ENCODE results near the gene RTTN.
"Not testable (repeated sequence)": the region's sequence is repeated elsewhere in the genome, so short reads cannot be mapped to it uniquely, and the experiment has no call there.

RTTN gene

DNA sequence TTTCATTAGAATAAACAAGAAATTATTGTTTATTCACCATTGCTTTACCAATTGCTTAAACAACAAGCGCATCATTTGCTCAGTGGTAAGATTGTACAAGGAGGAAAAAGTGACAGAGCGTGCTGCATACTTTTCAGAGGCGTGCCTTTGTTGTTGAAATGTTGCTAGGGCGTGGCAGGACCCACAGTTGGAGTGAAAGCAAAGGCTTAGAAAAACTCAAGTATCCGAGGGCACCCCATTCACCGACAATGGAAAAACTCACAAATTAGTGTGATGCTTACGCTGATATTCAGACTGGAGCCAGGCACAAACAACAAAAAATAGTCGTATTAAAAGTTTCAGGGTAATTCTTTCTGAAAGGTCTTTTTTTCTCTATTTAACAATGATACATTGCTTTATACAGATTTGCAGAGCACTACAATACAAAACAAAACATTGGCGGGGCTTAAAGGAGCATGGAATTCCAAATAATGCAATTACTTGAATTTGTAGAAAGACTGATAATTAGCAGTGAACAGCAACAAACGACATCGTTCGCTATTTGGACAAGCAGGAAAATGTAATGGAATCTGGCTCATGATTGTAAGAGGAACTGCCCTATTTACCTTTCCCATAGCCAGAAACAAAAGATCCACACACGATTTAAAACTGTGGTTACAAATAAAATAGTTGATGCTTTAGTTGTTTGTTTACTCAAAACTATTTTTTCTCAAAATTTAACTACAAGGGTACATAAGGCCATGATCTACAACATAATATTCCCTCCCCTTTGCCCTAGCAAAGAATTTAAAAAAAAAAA is 37.8 kb upstream of the RTTN start:
- TF ChIP-seq, protein P1, sequence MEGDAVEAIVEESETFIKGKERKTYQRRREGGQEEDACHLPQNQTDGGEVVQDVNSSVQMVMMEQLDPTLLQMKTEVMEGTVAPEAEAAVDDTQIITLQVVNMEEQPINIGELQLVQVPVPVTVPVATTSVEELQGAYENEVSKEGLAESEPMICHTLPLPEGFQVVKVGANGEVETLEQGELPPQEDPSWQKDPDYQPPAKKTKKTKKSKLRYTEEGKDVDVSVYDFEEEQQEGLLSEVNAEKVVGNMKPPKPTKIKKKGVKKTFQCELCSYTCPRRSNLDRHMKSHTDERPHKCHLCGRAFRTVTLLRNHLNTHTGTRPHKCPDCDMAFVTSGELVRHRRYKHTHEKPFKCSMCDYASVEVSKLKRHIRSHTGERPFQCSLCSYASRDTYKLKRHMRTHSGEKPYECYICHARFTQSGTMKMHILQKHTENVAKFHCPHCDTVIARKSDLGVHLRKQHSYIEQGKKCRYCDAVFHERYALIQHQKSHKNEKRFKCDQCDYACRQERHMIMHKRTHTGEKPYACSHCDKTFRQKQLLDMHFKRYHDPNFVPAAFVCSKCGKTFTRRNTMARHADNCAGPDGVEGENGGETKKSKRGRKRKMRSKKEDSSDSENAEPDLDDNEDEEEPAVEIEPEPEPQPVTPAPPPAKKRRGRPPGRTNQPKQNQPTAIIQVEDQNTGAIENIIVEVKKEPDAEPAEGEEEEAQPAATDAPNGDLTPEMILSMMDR (IDR thresholded peaks at IDR 0.05; ENCODE audit: low read length, missing control alignments), result no peak
- H3K4me3 ChIP-seq (replicated peaks; ENCODE audit: low read depth, low read length), result no peak overlapping the region
- no peak for DNase-seq (ENCODE audit: low read depth)

DNA sequence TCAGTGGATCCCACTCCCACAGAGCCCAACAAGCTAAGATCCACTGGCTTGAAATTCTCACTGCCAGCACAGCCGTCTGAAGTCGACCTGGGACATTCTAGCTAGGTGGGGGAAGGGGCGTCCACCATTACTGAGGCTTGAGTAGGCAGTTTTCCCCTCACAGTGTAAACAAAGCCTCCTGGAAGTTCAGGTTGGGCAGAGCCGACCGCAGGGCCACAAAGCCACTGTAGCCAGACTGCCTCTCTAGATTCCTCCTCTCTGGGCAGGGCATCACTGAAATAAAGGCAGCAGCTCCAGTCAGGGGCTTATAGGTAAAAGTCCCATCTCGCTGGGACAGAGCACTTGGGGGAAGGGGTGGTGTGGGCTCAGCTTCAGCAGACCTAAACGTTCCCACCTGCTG is 31.4 kb upstream of the RTTN start:
- H3K4me3 ChIP-seq (replicated peaks; ENCODE audit: low read depth, low read length); DNase-seq (ENCODE audit: low read depth): not testable (repeated sequence)

GRCh38 chr18:70235478-70235877 is 30.0 kb upstream of the RTTN start:
- TF ChIP-seq, protein P1 (IDR thresholded peaks at IDR 0.05; ENCODE audit: low read length, missing control alignments), result no peak
- H3K4me3 ChIP-seq (replicated peaks; ENCODE audit: low read depth, low read length), result no peak overlapping the region

DNA sequence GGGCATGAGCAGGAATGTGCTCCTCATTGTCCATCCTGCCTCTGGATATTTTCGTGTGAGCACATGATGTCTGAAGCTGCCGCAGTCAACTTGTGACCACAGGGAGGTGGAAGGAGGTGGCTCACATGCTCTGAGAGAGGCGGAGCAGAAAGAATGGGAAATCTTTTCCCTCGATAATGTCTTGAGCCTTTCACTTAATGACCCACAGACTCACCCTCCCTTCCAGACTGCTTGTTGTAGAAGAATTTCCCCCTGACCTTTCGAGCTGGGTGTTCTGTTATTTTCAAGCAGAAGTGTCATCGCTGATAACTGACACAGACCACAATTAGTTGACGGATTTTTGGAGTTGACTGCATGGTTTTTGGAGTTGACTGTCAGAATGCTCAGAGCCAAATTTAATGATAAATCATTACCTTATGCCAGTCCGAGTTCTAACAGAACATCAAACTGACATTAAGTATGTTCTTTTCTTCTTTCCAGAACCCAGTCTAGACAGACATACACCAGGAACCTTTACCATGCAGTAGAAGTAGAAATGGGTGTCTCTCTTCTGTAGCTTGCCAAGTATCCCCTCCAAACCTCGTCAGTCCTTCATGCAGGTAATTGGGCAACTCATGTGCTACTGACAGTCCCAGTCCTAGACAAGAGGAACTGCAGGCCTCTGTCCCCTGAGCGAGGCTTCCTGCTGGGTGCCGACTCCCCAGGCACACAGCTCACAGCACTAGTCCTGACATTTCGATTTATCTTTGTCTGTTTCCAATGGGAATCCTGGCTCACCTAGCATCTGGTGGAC is 29.4 kb upstream of the RTTN start:
- H3K4me3 ChIP-seq (replicated peaks; ENCODE audit: low read depth, low read length), result no peak overlapping the region
- no peak for DNase-seq (ENCODE audit: low read depth)
- TF ChIP-seq, protein P1 (IDR thresholded peaks at IDR 0.05; ENCODE audit: low read length, missing control alignments), result no peak

More at GRCh38 chr18:70235478-70235877, 30.0 kb upstream of the RTTN start:
- DNase-seq (ENCODE audit: low read depth), result no peak

DNA sequence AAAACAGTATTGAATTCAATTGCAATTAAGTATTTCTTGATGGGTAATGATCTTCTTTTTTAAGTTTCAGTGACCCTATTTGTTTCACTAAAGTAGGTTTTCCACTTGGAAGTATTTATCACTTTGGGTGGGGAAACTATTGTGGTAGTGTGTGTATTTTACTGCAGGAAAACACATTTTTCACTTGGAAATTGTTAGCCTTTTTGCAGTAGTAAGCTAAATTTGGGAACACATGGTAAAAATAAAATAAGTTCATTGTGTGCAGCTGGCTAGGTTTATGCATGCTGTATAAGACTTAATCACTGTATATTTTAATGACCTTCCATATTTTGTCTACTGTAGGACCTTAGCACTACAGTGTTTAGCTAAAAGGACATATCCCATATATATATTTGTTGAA is 28.5 kb upstream of the RTTN start:
- no peak overlapping the region for H3K4me3 ChIP-seq (replicated peaks; ENCODE audit: low read depth, low read length)
- DNase-seq (ENCODE audit: low read depth), result no peak
- TF ChIP-seq, protein P1 (IDR thresholded peaks at IDR 0.05; ENCODE audit: low read length, missing control alignments), result no peak

DNA sequence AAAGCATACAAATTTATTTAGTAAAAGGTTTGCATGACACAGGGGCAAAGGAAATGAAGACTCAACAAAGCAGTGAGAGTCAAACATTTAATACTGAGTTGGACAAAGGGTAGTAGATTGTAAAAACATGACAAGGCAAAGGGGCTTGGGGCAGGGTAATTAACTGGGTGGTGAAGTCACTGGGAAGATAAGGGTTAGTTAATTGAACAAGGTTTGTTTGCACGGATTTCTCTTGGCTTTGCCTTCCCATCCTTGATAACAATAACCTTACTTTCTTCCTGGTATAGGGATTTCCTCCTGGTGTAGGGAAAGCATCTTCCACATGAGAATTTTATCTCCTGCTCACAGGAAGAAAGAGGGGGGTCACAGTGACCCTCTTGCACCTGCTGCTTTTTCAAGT is 26.8 kb upstream of the RTTN start:
- DNase-seq (ENCODE audit: low read depth), result no peak
- TF ChIP-seq, protein P1 (IDR thresholded peaks at IDR 0.05; ENCODE audit: low read length, missing control alignments), result no peak
- no peak overlapping the region for H3K4me3 ChIP-seq (replicated peaks; ENCODE audit: low read depth, low read length)

DNA sequence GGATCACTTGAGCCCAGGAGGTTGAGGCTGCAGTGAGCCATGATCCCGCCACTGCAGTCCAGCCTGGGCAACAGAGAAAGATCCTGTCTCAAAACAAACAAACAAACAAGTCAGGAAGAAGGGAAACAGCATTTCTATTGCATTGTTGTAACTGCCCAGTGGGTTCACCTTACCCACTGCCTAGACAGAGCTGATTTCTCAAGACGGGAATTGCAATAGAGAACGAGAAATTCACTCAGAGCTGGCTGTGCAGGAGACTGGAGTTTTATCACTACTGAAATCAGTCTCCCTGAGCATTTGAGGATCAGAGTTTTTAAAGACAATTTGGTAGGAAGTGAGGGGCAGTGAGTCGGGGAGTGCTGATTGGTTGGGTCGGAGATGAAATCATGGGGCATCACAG is 24.2 kb upstream of the RTTN start:
- TF ChIP-seq, protein P1 (IDR thresholded peaks at IDR 0.05; ENCODE audit: low read length, missing control alignments), result no peak
- DNase-seq (ENCODE audit: low read depth), result no peak
- H3K4me3 ChIP-seq (replicated peaks; ENCODE audit: low read depth, low read length), result no peak overlapping the region

All from fibroblast of pulmonary artery (primary cell).